OCI-LY7 (cell line): ENCODE measurements around the gene SYK.

Source experiments
- EZH2phosphoT487 ChIP-seq: fragments of 200-600 bp; sonication (generic); IDR thresholded peaks from 2 replicates; pipeline ENCODE4 v1.6.1; 2018; ENCODE audit warnings: low read depth, borderline replicate concordance, mild to moderate bottlenecking, mixed run types, antibody characterized with exemption, low read length, moderate library complexity, mixed read lengths
- TF ChIP-seq, protein P1 (sequence below): fragments of 200-600 bp; sonication (generic); conservative IDR thresholded peaks from 2 replicates; pipeline ENCODE4 v1.5.1; 2014; ENCODE audit warnings: mild to moderate bottlenecking, antibody characterized with exemption, low read length, moderate library complexity, mixed read lengths

DNA sequence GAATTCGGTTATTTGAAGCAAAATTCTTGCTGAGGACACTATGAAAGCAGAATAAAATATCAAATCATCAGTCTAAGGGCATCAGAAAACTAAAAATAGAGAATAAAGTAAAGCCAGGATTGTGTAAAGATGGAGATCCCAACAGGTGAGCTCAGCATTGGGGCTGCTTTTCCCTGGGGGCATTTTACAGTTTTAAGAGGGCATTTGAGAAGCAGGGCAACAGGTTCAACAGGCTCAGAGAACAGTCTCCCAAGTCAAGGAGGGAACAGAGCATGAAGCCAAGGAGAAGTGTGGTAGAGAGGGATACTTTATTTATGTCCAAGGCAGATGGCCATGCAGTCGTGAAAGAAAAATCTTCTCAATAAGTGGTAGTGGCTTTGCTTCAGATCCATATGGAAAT, 145.4 kb downstream of the SYK start:
- TF ChIP-seq, protein P1, sequence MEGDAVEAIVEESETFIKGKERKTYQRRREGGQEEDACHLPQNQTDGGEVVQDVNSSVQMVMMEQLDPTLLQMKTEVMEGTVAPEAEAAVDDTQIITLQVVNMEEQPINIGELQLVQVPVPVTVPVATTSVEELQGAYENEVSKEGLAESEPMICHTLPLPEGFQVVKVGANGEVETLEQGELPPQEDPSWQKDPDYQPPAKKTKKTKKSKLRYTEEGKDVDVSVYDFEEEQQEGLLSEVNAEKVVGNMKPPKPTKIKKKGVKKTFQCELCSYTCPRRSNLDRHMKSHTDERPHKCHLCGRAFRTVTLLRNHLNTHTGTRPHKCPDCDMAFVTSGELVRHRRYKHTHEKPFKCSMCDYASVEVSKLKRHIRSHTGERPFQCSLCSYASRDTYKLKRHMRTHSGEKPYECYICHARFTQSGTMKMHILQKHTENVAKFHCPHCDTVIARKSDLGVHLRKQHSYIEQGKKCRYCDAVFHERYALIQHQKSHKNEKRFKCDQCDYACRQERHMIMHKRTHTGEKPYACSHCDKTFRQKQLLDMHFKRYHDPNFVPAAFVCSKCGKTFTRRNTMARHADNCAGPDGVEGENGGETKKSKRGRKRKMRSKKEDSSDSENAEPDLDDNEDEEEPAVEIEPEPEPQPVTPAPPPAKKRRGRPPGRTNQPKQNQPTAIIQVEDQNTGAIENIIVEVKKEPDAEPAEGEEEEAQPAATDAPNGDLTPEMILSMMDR = no peak
- TF ChIP-seq EZH2phosphoT487 = no peak
